Measurements from ENCODE around the gene ZFP62.

DNA sequence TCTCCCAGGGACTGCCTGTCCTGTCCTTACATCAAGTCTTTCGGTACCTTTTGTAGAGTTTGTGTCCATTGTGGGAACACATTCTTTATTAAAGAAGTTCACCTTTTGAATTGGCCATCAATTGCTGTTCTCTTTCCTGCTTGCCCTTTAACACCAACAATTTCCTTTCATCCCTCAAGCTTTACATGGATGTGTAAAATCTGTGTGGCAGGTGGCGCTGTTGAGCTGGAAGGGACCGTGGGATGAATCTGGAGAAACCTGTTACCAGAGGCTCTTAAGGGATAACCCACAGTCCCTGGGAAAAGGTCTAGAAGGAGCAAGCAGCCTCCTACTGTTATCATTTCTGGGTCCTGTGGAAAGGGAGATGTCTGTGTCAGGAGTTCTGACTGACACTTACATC, 7.9 kb upstream of the ZFP62 start:
- TF ChIP-seq, protein P1, sequence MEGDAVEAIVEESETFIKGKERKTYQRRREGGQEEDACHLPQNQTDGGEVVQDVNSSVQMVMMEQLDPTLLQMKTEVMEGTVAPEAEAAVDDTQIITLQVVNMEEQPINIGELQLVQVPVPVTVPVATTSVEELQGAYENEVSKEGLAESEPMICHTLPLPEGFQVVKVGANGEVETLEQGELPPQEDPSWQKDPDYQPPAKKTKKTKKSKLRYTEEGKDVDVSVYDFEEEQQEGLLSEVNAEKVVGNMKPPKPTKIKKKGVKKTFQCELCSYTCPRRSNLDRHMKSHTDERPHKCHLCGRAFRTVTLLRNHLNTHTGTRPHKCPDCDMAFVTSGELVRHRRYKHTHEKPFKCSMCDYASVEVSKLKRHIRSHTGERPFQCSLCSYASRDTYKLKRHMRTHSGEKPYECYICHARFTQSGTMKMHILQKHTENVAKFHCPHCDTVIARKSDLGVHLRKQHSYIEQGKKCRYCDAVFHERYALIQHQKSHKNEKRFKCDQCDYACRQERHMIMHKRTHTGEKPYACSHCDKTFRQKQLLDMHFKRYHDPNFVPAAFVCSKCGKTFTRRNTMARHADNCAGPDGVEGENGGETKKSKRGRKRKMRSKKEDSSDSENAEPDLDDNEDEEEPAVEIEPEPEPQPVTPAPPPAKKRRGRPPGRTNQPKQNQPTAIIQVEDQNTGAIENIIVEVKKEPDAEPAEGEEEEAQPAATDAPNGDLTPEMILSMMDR (conservative IDR thresholded peaks at IDR 0.05; ENCODE audit: low read length): peak; percentile 97
- TF ChIP-seq EZH2phosphoT487 (IDR thresholded peaks at IDR 0.05; ENCODE audit: borderline replicate concordance, low read depth, low read length): no peak
